HEK293T (cell line): ENCODE measurements around the gene ST8SIA2.

ENCODE experiments used
- CTCF ChIA-PET: fragments of 350-600 bp; formaldehyde crosslinking; extraction: SDS; loops from one replicate; lab custom pipeline; 2021; ENCODE audit warnings: antibody characterized with exemption, inconsistent platforms; lab: Yijun Ruan, JAX
- POLR2A ChIA-PET: fragments of 350-600 bp; formaldehyde crosslinking; extraction: SDS; loops from one replicate; lab custom pipeline; 2020; ENCODE audit warnings: antibody characterized with exemption, inconsistent platforms; lab: Yijun Ruan, JAX
- DNase-seq: peaks from one replicate; pipeline ENCODE4 v3.0.0; 2012; ENCODE audit warnings: mixed read lengths; ENCODE audit errors: extremely low spot score
- ARNT ChIP-seq: fragments of 450-650 bp; IDR thresholded peaks from 2 replicates; pipeline ENCODE4 v1.6.1; 2017; ENCODE audit warnings: mild to moderate bottlenecking
- BHLHE40 ChIP-seq: fragments of 450-650 bp; IDR thresholded peaks from 2 replicates; pipeline ENCODE4 v1.6.1; 2016; ENCODE audit warnings: mild to moderate bottlenecking, moderate library complexity, borderline replicate concordance
- CTBP1 ChIP-seq: fragments of 450-650 bp; IDR thresholded peaks from 2 replicates; pipeline ENCODE4 v1.6.1; 2016; ENCODE audit warnings: borderline replicate concordance
- ELF4 ChIP-seq: fragments of 450-650 bp; IDR thresholded peaks from 2 replicates; pipeline ENCODE4 v1.6.1; 2017; ENCODE audit warnings: antibody characterized with exemption
- FOXA1 ChIP-seq: fragments of 450-650 bp; IDR thresholded peaks from 2 replicates; pipeline ENCODE4 v1.6.1; 2016; ENCODE audit warnings: mild to moderate bottlenecking
- FOXK2 ChIP-seq: fragments of 450-650 bp; IDR thresholded peaks from 2 replicates; pipeline ENCODE4 v1.6.1; 2016; ENCODE audit warnings: mild to moderate bottlenecking
- FOXM1 ChIP-seq: fragments of 450-650 bp; IDR thresholded peaks from 2 replicates; pipeline ENCODE4 v1.6.1; 2017; ENCODE audit warnings: mild to moderate bottlenecking, borderline replicate concordance
- HDGF ChIP-seq: fragments of 450-650 bp; IDR thresholded peaks from 2 replicates; pipeline ENCODE4 v1.6.1; 2017; ENCODE audit warnings: antibody characterized with exemption, borderline replicate concordance
- L3MBTL2 ChIP-seq: fragments of 450-650 bp; conservative IDR thresholded peaks from 2 replicates; pipeline ENCODE4 v1.6.1; 2016; ENCODE audit warnings: mild to moderate bottlenecking
- LEF1 ChIP-seq: fragments of 450-650 bp; IDR thresholded peaks from 2 replicates; pipeline ENCODE4 v1.6.1; 2017; ENCODE audit warnings: mild to moderate bottlenecking, borderline replicate concordance
- NFRKB ChIP-seq: fragments of 450-650 bp; IDR thresholded peaks from 2 replicates; pipeline ENCODE4 v1.6.1; 2016; ENCODE audit warnings: mild to moderate bottlenecking, moderate library complexity
- PKNOX1 ChIP-seq: fragments of 450-650 bp; IDR thresholded peaks from 2 replicates; pipeline ENCODE4 v1.6.1; 2016
- SP1 ChIP-seq: fragments of 450-650 bp; IDR thresholded peaks from 2 replicates; pipeline ENCODE4 v1.6.1; 2017
- SUZ12 ChIP-seq: fragments of 450-650 bp; IDR thresholded peaks from 2 replicates; pipeline ENCODE4 v1.6.1; 2016; ENCODE audit warnings: mild to moderate bottlenecking
- TARDBP ChIP-seq: fragments of 450-650 bp; IDR thresholded peaks from 2 replicates; pipeline ENCODE4 v1.6.1; 2016
- ZNF384 ChIP-seq: fragments of 450-650 bp; IDR thresholded peaks from 2 replicates; pipeline ENCODE4 v1.6.1; 2016

Gene ST8SIA2

DNA sequence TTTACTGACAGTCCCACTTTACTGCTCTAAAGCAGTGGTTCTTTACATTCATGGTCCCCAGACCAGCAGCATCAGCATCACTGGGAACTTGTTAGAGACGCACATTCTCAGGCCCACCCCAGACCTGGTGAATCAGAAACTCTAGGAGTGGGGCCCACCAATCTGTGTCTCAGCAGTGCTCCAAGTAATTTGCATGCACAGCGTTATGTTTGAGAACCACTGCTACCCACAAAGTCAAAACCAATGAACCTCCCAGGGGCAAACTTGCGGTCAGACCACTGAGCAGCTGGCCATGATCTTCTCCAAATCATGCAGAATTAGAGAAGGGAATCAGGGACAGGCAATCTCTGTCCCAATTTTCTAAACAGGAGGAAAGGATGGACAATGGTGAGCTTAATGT, 58.5 kb downstream of the ST8SIA2 start:
- TF ChIP-seq L3MBTL2 (no peak), LEF1 (no peak), FOXA1 (no peak), FOXM1 (no peak), HDGF (no peak)

GRCh38 chr15:92453607-92454006, 59.9 kb downstream of the ST8SIA2 start:
- TF ChIP-seq TARDBP (no peak), ARNT (no peak), SUZ12 (no peak), ZNF384 (no peak), LEF1 (no peak), SP1 (no peak), NFRKB (no peak), PKNOX1 (no peak), FOXA1 (no peak), FOXM1 (no peak), FOXK2 (no peak), CTBP1 (no peak), ELF4 (no peak), BHLHE40 (no peak), HDGF (no peak), L3MBTL2 (no peak)
- ChIA-PET CTCF (no interaction called here), POLR2A (no interaction called here)
- no peak for DNase-seq

More for the DNA sequence above, 58.5 kb downstream of the ST8SIA2 start:
- no peak for DNase-seq
- ChIA-PET POLR2A (no interaction called here), CTCF (no interaction called here)

DNA sequence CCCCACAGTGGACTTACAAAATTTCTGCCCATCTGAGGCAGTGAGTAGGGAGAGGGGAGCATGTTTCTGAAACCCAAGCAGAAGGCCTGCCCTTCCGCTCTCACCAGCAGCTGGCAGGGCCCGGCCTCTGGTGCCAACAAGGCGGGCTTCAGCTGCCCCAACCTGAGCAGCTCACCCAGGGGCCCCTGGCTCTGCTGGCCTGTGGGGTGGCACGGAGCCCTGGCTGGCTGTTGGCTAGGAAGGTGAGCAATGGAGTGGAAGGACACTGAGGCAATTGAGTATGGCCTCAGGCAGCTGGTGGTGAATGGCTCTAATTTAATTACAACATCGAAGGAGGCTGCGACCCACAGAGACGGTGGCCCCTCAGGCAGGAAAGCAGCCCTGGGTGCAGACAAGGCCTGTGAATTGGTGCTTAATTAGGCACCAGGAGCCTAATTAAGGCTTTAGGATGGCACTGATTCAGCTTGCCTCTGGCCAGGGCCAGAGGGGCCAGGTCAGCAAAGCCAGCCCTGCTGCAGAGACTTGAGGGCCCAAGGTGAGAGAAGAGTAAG, 60.9 kb downstream of the ST8SIA2 start:
- ChIA-PET POLR2A (no interaction called here), CTCF (no interaction called here)
- DNase-seq: no peak
- TF ChIP-seq ZNF384: no peak
- no peak for TF ChIP-seq SUZ12

DNA sequence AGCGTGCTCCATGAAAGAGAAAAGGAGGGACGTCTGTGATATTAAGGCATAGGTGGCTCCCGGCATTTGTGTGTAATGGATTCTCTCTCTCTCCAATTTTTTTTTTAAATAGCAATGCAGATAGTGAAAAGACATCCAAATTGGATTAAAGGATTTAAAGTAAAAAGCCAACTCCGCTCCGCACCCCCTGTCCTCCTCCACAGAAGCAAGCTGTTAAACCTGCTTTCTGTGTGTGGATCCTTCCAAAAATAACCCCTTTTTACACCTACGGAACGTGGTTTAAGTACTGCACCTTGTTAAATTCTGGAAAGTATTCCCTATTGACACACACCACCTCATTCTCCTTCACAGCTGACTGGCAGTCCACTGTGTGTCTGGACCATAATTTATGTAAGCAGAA, 61.6 kb downstream of the ST8SIA2 start:
- no peak for DNase-seq
- POLR2A ChIA-PET: no interaction called here
- CTCF ChIA-PET: no interaction called here
- TF ChIP-seq CTBP1 (no peak), FOXA1 (no peak), ZNF384 (no peak), TARDBP (no peak), NFRKB (no peak), ELF4 (no peak), BHLHE40 (no peak), LEF1 (no peak)

DNA sequence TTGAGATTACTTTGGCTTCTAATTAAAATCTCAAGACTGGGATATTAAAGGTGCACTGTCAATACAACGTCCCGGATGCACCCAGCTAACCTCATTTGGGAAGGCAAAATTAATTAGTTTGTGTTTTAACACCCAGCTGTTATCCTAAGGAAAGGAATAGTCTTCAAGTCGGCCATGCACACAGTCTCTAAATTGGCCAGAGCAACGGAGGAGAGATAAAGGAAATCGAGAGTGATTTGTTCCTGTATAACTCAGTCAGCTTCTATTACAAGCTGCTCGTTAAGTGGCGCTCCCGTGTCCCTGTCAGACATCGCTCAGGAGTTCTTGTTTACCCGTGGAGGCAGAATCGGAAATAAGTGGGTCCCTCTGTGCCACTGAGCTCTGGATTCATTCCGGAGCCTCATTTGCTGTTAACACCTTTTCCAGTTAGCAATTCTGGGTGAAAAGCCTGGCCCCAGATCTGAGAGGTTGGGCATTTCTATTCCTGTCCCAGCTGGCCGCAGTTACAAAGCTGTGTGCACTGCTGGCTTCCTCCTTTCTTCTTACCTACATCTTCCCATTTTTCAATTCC, 63.9 kb downstream of the ST8SIA2 start:
- ChIA-PET POLR2A (no interaction called here), CTCF (no interaction called here)
- no peak for TF ChIP-seq CTBP1
- no peak for TF ChIP-seq ELF4
- no peak for DNase-seq

GRCh38 chr15:92460023-92460422, 66.3 kb downstream of the ST8SIA2 start:
- no peak for TF ChIP-seq LEF1
- no peak for TF ChIP-seq ARNT
- no peak for TF ChIP-seq FOXM1
- no peak for TF ChIP-seq TARDBP
- no peak for TF ChIP-seq NFRKB
- TF ChIP-seq HDGF: no peak
- no peak for TF ChIP-seq ELF4
- no peak for TF ChIP-seq SP1
- no peak for TF ChIP-seq FOXK2
- TF ChIP-seq ZNF384: no peak
- no peak for TF ChIP-seq L3MBTL2
- TF ChIP-seq BHLHE40: no peak
- POLR2A ChIA-PET: no interaction called here
- CTCF ChIA-PET: no interaction called here
- DNase-seq: no peak

GRCh38 chr15:92462424-92463125, 68.9 kb downstream of the ST8SIA2 start:
- DNase-seq: no peak
- no peak for TF ChIP-seq L3MBTL2
- no peak for TF ChIP-seq SUZ12
- TF ChIP-seq ARNT: no peak
- no peak for TF ChIP-seq PKNOX1
- TF ChIP-seq NFRKB: no peak
- no peak for TF ChIP-seq CTBP1
- no peak for TF ChIP-seq TARDBP
- POLR2A ChIA-PET: no interaction called here
- CTCF ChIA-PET: no interaction called here
